A673 (cell line): ENCODE measurements around the gene IL15. TPM values are rescaled to one million over a fixed set of nuclear protein-coding genes. Genes with fewer than 3 reads are reported as not detected.
A peak's percentile ranks its signal among the peaks of the same experiment; 100 is the strongest.

Source experiments
- BruUV-seq: library from RNA; stranded (reverse); fragments of 400-500 nt; replicated peaks from 2 replicates; lab custom pipeline; 2021; lab: Mats Ljungman, UMichigan
- CTCF ChIA-PET: fragments of 300-600 bp; sonication (Branson Sonifier 250); formaldehyde crosslinking; loops from one replicate; lab custom pipeline; 2022; ENCODE audit warnings: antibody characterized with exemption; lab: Charles Lee
- POLR2A ChIA-PET: fragments of 300-600 bp; sonication (Branson Sonifier 250); formaldehyde crosslinking; loops from one replicate; lab custom pipeline; 2022; ENCODE audit warnings: antibody characterized with exemption; ENCODE audit not compliant: low non-redundant PET; lab: Charles Lee
- DNase-seq: peaks from one replicate; pipeline ENCODE4 v3.0.0-alpha.2; 2015; ENCODE audit warnings: low spot score
- H3K27ac ChIP-seq: fragments of 200-600 bp; sonication (generic); 2 replicates; pipeline ENCODE4 v1.5.1; 2016; ENCODE audit warnings: mixed run types, low read depth, mild to moderate bottlenecking, mixed read lengths, antibody characterized with exemption, low read length; ENCODE audit not compliant: poor library complexity, severe bottlenecking
- H3K27me3 ChIP-seq: fragments of 200-600 bp; sonication (generic); replicated peaks from 2 replicates; pipeline ENCODE4 v1.6.1; 2017; ENCODE audit warnings: mixed run types, low read depth, mild to moderate bottlenecking, mixed read lengths, antibody characterized with exemption, low read length; ENCODE audit not compliant: insufficient read depth, poor library complexity
- H3K36me3 ChIP-seq: fragments of 200-600 bp; sonication (generic); 2 replicates; pipeline ENCODE4 v1.6.1; 2016; ENCODE audit warnings: mixed run types, mild to moderate bottlenecking, mixed read lengths, antibody characterized with exemption, low read length; ENCODE audit not compliant: insufficient read depth, poor library complexity, severe bottlenecking
- H3K4me1 ChIP-seq: fragments of 200-600 bp; sonication (generic); 2 replicates; pipeline ENCODE4 v1.6.1; 2017; ENCODE audit warnings: mixed run types, mild to moderate bottlenecking, mixed read lengths, antibody characterized with exemption, low read length; ENCODE audit not compliant: insufficient read depth, poor library complexity, severe bottlenecking
- H3K4me3 ChIP-seq: fragments of 200-600 bp; sonication (generic); 2 replicates; pipeline ENCODE4 v1.5.1; 2016; ENCODE audit warnings: low read depth, mixed run types, mild to moderate bottlenecking, mixed read lengths, low read length; ENCODE audit not compliant: poor library complexity, severe bottlenecking
- H3K9me3 ChIP-seq: fragments of 200-600 bp; sonication (generic); 2 replicates; pipeline ENCODE4 v1.6.1; 2016; ENCODE audit warnings: mixed run types, low read depth, mild to moderate bottlenecking, mixed read lengths, antibody characterized with exemption, low read length; ENCODE audit not compliant: poor library complexity, severe bottlenecking
- EZH2 ChIP-seq: fragments of 200-600 bp; sonication (generic); IDR thresholded peaks from 2 replicates; pipeline ENCODE4 v1.6.1; 2017; ENCODE audit warnings: borderline replicate concordance, low read depth, mild to moderate bottlenecking, mixed read lengths, antibody characterized with exemption, low read length; ENCODE audit not compliant: poor library complexity, severe bottlenecking
- intact Hi-C: fragments of 100-400 bp; cut with micrococcal nuclease; formaldehyde crosslinking; loops from one replicate; pipeline ENCODE4 v1.10.0; 2022; ENCODE audit not compliant: unreplicated experiment
- total RNA-seq: library from RNA; stranded (reverse); gene quantifications from 2 replicates; pipeline ENCODE4 v1.2.3, GENCODE V29; 2021
- TF ChIP-seq, protein P1 (sequence below): fragments of 300-800, 200-600 bp; sonication (generic); conservative IDR thresholded peaks from 2 replicates; pipeline ENCODE4 v1.5.1; 2017; ENCODE audit warnings: low read depth, mild to moderate bottlenecking, antibody characterized with exemption, low read length, moderate library complexity, mixed read lengths

Gene IL15
- total RNA-seq, 1 experiment from 2014 or later: 0.21 TPM

GRCh38 chr4:141680060-141680459 is 43.7 kb downstream of the IL15 start:
- intact Hi-C loops: no loop called here
- Histone ChIP-seq H3K9me3 (no peaks in the 10 kb centered on the region), H3K4me1 (no peaks in the 10 kb centered on the region), H3K4me3 (no peak overlapping the region), H3K36me3 (no peaks in the 10 kb centered on the region), H3K27me3 (no peaks in the 10 kb centered on the region), H3K27ac (no peak overlapping the region)
- ChIA-PET POLR2A (no interaction called here), CTCF (no interaction called here)
- no peak for DNase-seq
- no TSS peak for BruUV-seq
- TF ChIP-seq, protein P1, sequence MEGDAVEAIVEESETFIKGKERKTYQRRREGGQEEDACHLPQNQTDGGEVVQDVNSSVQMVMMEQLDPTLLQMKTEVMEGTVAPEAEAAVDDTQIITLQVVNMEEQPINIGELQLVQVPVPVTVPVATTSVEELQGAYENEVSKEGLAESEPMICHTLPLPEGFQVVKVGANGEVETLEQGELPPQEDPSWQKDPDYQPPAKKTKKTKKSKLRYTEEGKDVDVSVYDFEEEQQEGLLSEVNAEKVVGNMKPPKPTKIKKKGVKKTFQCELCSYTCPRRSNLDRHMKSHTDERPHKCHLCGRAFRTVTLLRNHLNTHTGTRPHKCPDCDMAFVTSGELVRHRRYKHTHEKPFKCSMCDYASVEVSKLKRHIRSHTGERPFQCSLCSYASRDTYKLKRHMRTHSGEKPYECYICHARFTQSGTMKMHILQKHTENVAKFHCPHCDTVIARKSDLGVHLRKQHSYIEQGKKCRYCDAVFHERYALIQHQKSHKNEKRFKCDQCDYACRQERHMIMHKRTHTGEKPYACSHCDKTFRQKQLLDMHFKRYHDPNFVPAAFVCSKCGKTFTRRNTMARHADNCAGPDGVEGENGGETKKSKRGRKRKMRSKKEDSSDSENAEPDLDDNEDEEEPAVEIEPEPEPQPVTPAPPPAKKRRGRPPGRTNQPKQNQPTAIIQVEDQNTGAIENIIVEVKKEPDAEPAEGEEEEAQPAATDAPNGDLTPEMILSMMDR: no peak
- no peak for TF ChIP-seq EZH2

GRCh38 chr4:141684785-141685184 is 48.4 kb downstream of the IL15 start:
- Histone ChIP-seq H3K9me3 (no peaks in the 10 kb centered on the region), H3K4me3 (no peak overlapping the region), H3K4me1 (no peaks in the 10 kb centered on the region), H3K27me3 (no peaks in the 10 kb centered on the region), H3K36me3 (no peaks in the 10 kb centered on the region), H3K27ac (no peak overlapping the region)
- no peak for DNase-seq
- POLR2A ChIA-PET: no interaction called here
- TF ChIP-seq EZH2: no peak
- TF ChIP-seq, protein P1: no peak
- no TSS peak for BruUV-seq
- CTCF ChIA-PET: no interaction called here
- intact Hi-C loops: no loop called here

DNA sequence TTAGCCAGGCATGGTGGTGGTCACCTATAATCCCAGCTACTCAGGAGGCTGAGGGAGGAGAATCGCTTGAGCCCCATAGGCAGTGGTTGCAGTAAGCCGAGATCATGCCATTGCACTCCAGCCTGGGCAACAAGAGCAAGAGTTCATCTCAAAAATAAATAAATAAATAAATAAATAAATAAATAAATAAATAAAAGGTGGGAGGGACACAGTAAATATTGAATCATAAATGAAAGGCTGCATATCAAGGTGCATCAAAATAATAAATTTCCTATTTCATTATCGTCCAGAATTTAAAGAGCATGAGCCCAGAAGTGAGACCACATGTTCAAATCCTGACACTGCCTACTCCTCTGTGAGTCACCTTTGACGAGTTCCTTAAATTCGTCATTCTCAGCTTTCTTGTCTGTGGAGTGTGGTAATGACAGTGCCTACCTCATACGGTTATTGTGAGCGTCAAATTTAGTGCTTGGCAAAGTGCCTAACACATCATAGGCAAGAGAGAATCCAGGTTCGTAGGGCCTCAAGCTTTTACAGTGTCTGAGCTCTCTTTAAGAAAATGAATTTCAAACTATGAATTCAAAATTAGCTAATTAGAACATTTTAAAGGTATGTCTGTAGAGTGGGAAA is 49.9 kb downstream of the IL15 start:
- no TSS peak for BruUV-seq
- TF ChIP-seq, protein P1: no peak
- no peak for TF ChIP-seq EZH2
- Histone ChIP-seq H3K4me1 (no peaks in the 10 kb centered on the region), H3K27ac (no peak overlapping the region), H3K36me3 (no peaks in the 10 kb centered on the region), H3K4me3 (no peak overlapping the region), H3K27me3 (no peaks in the 10 kb centered on the region), H3K9me3 (no peaks in the 10 kb centered on the region)
- ChIA-PET CTCF (no interaction called here), POLR2A (no interaction called here)
- intact Hi-C loops: no loop called here
- peak; percentile 25 for DNase-seq
